Measurements from ENCODE around the gene PLXDC2. TPM values are rescaled to one million over a fixed set of nuclear protein-coding genes. Genes with fewer than 3 reads are reported as not detected.

Gene PLXDC2
- total RNA-seq, 2 experiments from 2014 or later = 0.04 TPM; not detected in 1

DNA sequence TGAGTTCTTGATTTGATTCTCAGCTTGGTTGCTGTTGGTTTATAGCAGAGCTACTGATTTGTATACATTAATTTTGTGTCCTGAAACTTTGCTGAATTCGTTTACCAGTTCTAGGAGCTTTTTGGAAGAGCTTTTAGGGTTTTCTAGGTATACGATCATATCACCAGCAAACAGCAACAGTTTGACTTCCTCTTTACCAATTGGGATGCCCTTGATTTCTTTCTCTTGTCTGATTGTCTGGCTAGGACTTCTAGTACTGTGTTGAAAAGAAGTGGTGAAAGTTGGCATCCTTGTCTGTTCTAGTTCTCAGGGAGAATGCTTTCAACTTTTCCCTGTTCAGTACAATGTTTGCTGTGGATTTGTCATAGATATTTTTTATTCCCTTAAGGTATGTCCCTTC is 86.2 kb downstream of the PLXDC2 start:
- no peaks in the 10 kb centered on the region for H3K4me1 Mint-ChIP-seq
- no peaks in the 10 kb centered on the region for H3K36me3 Mint-ChIP-seq
- no peak overlapping the region for H3K27ac Mint-ChIP-seq
- H3K4me3 Mint-ChIP-seq = no peak overlapping the region
- no peak for DNase-seq
- peaks cover 3% of the 10 kb centered on the region for H3K27me3 Mint-ChIP-seq
- no peaks in the 10 kb centered on the region for H3K9me3 Mint-ChIP-seq

DNA sequence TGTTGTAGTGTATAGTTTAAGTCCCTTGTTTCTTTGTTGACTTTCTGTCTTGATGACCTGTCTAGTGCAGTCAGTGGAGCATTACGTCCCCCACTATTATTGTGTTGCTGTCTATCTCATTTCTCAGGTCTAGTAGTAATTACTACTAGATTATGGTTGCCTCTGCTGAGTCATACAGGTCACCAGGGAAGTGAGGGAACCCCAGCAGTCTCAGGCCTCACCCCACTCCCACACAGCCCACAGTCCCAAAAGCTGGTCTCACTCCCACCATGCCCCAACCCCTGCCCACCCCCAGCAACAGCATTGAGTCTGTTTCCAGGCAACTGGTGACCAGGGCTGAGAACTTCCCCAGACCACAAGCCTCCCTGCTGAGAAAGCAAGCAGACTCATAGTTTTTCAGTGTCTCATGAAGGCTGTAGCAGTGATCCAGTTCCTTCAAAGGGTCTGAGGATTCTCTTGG is 88.0 kb downstream of the PLXDC2 start:
- H3K36me3 Mint-ChIP-seq = no peaks in the 10 kb centered on the region
- peaks cover 3% of the 10 kb centered on the region for H3K27me3 Mint-ChIP-seq
- no peak overlapping the region for H3K4me3 Mint-ChIP-seq
- H3K27ac Mint-ChIP-seq = no peak overlapping the region
- H3K4me1 Mint-ChIP-seq = no peaks in the 10 kb centered on the region
- DNase-seq = no peak
- H3K9me3 Mint-ChIP-seq = no peaks in the 10 kb centered on the region

- DNase-seq = no peak
- no peaks in the 10 kb centered on the region for H3K9me3 Mint-ChIP-seq
- H3K4me1 Mint-ChIP-seq = no peaks in the 10 kb centered on the region
- H3K36me3 Mint-ChIP-seq = no peaks in the 10 kb centered on the region
- peaks cover 3% of the 10 kb centered on the region for H3K27me3 Mint-ChIP-seq
- no peak overlapping the region for H3K4me3 Mint-ChIP-seq
- no peak overlapping the region for H3K27ac Mint-ChIP-seq
Measured at GRCh38 chr10:19906108-19906791, 90.0 kb downstream of the PLXDC2 start.

DNA sequence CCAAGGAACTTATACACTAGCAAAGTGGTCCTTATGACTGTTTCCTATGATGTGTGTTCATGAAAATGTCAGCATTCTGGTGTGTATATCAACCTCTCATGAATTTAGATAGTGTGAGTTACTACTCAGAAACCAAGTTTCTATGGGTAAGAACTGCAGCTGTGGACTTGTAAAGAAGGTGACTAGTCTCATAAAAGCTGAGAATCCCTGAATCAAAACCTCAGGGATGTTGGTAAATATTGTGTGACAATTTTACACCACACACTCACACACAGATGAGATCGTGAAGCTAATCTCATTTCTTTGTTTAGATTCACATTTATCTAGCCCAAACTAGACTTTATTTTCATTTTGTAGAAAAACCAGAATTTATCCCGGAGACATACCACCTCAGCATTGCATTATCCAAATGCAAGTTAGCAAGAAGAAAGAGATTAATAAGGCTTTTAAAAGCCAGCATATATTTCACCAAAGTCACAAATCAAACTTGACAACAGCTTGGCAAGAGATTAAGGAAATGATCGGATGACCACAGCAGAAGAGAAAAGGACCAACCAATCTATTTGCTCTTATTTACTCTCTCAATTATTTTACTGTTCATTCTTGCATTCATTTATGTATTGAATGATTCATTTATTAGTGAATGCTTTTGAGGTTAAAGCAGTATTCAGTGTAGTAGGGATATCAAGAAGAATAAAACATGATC is 92.9 kb downstream of the PLXDC2 start:
- no peaks in the 10 kb centered on the region for H3K9me3 Mint-ChIP-seq
- H3K27ac Mint-ChIP-seq = no peak overlapping the region
- H3K4me3 Mint-ChIP-seq = no peak overlapping the region
- DNase-seq = no peak
- H3K4me1 Mint-ChIP-seq = no peaks in the 10 kb centered on the region
- H3K36me3 Mint-ChIP-seq = no peaks in the 10 kb centered on the region
- peaks cover 3% of the 10 kb centered on the region for H3K27me3 Mint-ChIP-seq

- Mint-ChIP-seq H3K4me3 (no peak overlapping the region), H3K36me3 (no peaks in the 10 kb centered on the region), H3K9me3 (peaks cover 5% of the 10 kb centered on the region), H3K27ac (no peak overlapping the region), H3K27me3 (no peaks in the 10 kb centered on the region), H3K4me1 (no peaks in the 10 kb centered on the region)
- DNase-seq = no peak
Measured at GRCh38 chr10:19911886-19912285, 95.7 kb downstream of the PLXDC2 start.

DNA sequence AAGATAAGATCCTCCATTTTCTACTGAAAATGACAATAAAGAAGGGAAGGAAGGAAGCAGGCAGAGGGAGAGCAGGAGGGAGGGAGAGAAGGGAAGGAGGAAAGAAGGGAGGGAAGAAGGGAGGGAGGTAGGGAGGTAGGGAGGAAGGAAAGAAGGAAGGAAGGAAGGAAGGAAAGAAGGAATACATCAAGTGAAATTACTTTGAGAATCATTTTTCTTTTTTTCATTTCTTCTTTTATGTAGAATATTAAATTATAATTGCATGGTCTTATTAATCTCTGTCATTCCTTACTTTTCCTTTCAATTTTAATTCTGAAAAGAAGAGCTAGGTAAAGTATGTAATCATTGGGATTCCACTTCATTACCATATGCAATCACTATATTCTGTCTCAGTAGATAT is 97.8 kb downstream of the PLXDC2 start:
- Mint-ChIP-seq H3K4me3 (no peak overlapping the region), H3K27me3 (no peaks in the 10 kb centered on the region), H3K9me3 (peaks cover 5% of the 10 kb centered on the region), H3K36me3 (no peaks in the 10 kb centered on the region), H3K4me1 (no peaks in the 10 kb centered on the region), H3K27ac (no peak overlapping the region)
- no peak for DNase-seq

DNA sequence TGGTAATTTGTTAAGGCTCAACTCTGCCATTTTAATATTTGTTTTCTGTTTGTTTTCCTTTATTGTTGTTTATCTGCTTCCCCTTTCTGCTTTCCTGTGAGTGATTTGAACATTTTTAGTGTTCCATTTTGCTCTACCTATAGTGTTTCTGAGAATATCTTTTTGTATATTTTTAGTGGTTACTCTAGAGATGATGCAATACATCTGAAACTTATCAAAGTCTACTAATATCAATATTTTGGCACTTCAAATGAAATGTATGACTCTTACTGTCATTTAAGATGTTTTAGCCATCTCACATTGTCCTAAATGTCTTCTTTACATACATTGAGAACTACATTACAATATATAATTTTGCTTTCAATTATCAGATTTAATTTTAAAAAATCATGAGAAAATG is 98.9 kb downstream of the PLXDC2 start:
- peaks cover 5% of the 10 kb centered on the region for H3K9me3 Mint-ChIP-seq
- no peaks in the 10 kb centered on the region for H3K27me3 Mint-ChIP-seq
- H3K36me3 Mint-ChIP-seq = no peaks in the 10 kb centered on the region
- H3K4me3 Mint-ChIP-seq = no peak overlapping the region
- DNase-seq = no peak
- H3K4me1 Mint-ChIP-seq = no peaks in the 10 kb centered on the region
- H3K27ac Mint-ChIP-seq = no peak overlapping the region

DNA sequence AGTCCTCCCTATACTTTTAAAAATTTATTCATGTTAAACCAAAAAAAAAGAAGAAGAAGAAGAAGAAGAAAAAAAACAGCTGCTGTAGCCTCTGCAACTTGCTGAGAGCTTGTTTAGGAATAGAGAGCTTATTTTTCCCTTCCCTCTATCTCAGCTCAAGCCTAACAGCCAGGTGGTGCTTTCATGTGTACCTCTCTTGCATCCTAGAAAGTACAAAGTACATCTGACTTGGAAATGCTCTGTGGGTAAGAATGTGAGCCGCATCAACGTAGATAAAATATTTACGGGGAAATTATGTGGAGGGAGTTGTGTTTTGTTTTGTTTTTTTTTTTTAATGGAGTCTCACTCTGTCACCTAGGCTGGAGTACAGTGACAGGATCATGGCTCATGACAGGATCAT is 99.6 kb downstream of the PLXDC2 start:
- peaks cover 5% of the 10 kb centered on the region for H3K9me3 Mint-ChIP-seq
- no peak for DNase-seq
- no peaks in the 10 kb centered on the region for H3K27me3 Mint-ChIP-seq
- H3K36me3 Mint-ChIP-seq = no peaks in the 10 kb centered on the region
- no peaks in the 10 kb centered on the region for H3K4me1 Mint-ChIP-seq
- no peak overlapping the region for H3K27ac Mint-ChIP-seq
- no peak overlapping the region for H3K4me3 Mint-ChIP-seq

- no peaks in the 10 kb centered on the region for H3K4me1 Mint-ChIP-seq
- no peak overlapping the region for H3K27ac Mint-ChIP-seq
- no peak for DNase-seq
- H3K9me3 Mint-ChIP-seq = peaks cover 5% of the 10 kb centered on the region
- H3K4me3 Mint-ChIP-seq = no peak overlapping the region
- no peaks in the 10 kb centered on the region for H3K36me3 Mint-ChIP-seq
- H3K27me3 Mint-ChIP-seq = no peaks in the 10 kb centered on the region
Measured at GRCh38 chr10:19917751-19918478, 101.7 kb downstream of the PLXDC2 start.

DNA sequence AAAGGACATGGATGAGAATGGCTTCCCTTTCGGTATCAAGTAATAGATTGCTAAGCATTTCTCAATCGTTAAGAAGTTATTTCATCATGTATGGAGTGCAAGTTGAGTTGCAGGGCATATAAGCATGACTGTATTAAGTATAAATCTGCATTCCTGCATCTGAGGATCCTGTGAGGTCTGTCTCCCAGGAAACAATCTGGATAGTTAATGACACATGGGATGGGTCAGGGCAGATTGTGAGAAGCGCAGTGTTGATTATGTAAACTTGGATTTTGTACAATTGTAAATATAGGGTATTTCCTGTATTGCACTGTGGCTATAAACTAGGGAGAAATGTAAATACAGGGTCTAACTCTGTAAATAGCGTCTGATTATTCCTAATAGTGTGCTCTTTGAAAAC is 102.6 kb downstream of the PLXDC2 start:
- Mint-ChIP-seq H3K4me3 (no peak overlapping the region), H3K27me3 (no peaks in the 10 kb centered on the region), H3K9me3 (peaks cover 5% of the 10 kb centered on the region), H3K4me1 (no peaks in the 10 kb centered on the region), H3K27ac (no peak overlapping the region), H3K36me3 (no peaks in the 10 kb centered on the region)
- no peak for DNase-seq

DNA sequence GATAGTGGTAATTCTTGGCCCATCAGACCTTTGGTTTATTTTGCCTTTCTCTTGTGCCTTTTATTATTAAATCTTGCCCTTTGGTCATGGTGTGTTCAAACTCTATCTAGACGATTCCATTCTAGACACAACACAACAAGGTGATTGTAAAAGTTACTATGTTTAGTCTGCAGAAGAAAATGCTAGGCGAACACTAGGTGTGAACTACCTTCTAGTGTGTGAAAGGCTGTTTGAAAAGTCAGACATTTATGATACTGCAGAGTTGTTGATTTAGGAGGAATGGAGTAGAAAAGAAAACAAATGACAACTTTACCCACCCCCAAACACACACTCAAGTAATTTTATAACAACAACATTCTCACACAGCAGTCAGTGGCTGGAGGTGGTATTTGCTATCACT is 103.4 kb downstream of the PLXDC2 start:
- H3K27ac Mint-ChIP-seq = no peak overlapping the region
- peaks cover 5% of the 10 kb centered on the region for H3K9me3 Mint-ChIP-seq
- H3K36me3 Mint-ChIP-seq = no peaks in the 10 kb centered on the region
- no peaks in the 10 kb centered on the region for H3K27me3 Mint-ChIP-seq
- H3K4me1 Mint-ChIP-seq = no peaks in the 10 kb centered on the region
- H3K4me3 Mint-ChIP-seq = no peak overlapping the region
- no peak for DNase-seq

DNA sequence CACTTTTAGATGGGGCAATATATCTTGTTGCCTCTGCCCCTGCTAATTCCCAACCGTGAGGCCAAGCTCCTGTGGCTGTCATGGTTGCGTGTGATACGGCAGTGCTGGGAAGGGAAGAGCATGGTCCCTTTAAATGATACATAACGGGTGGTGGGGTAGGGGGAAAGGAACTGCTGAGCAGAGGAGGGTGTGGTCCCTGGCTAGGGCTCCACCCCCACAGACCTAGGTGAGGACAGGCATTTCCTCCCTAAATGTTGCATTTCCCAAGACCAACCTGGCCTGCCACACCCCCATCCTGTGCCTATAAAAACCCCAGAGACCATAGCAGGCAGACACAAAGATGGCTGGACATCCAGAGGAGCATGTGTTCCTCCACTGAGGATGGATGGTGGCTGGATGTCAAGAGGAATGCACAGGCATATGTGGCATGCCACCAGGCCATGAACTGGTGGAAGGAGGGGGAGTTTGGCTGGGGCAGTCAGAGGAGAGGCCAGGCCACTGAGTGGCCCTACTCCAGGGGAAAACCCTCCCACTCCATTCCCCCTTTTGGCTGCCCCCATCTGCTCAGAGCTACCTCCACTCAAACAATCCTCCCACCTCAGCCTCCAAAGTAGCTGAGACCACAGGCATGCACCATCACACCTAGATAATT is 104.0 kb downstream of the PLXDC2 start:
- no peak overlapping the region for H3K4me3 Mint-ChIP-seq
- H3K36me3 Mint-ChIP-seq = no peaks in the 10 kb centered on the region
- H3K27me3 Mint-ChIP-seq = no peaks in the 10 kb centered on the region
- H3K4me1 Mint-ChIP-seq = no peaks in the 10 kb centered on the region
- no peak overlapping the region for H3K27ac Mint-ChIP-seq
- no peak for DNase-seq
- no peaks in the 10 kb centered on the region for H3K9me3 Mint-ChIP-seq

GRCh38 chr10:19921300-19922140 is 105.3 kb downstream of the PLXDC2 start:
- peaks cover 2% of the 10 kb centered on the region for H3K9me3 Mint-ChIP-seq
- no peaks in the 10 kb centered on the region for H3K27me3 Mint-ChIP-seq
- no peak for DNase-seq
- no peaks in the 10 kb centered on the region for H3K36me3 Mint-ChIP-seq
- H3K4me3 Mint-ChIP-seq = no peak overlapping the region
- H3K27ac Mint-ChIP-seq = no peak overlapping the region
- H3K4me1 Mint-ChIP-seq = no peaks in the 10 kb centered on the region

DNA sequence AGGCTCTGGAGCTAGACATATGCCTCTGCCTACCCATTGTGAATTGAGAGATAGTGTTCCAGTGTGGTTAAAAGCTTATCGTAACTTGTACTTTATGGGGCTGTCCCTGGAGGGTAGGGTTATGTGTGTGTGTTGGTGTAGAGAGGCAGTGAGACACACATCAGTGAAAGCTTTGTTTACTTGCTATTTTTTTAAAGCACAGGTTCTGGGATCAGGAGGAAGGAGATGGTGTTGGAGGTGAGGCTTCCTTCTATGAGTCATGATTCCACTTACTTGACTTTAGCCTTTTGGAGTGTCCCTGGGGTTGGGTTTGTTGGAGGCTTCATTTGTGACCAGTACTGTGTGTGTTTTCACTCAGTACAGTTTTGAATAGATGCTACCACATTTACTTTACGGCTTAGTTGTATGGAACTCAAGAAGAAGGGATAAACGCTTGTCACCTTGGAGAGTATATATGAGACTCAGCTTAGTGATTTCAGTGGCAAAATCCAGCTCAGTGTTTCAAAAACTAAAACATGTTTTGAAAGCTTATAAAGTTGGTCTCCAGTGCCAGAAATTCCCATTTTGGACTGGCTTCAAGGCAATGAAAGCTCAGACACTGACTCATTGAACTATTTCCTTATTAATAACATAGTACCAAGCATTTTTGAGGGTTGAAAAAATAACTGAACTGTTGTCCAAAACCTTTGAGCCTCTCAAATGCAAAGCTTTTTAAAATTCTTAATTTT is 106.2 kb downstream of the PLXDC2 start:
- DNase-seq = no peak
- Mint-ChIP-seq H3K27ac (no peak overlapping the region), H3K36me3 (no peaks in the 10 kb centered on the region), H3K4me1 (no peaks in the 10 kb centered on the region), H3K27me3 (no peaks in the 10 kb centered on the region), H3K9me3 (peaks cover 2% of the 10 kb centered on the region), H3K4me3 (no peak overlapping the region)
